NCI-H1105 (cell line): ENCODE data around the gene TMPRSS11D.

Experiments
- DNase-seq: peaks from one replicate; lab custom pipeline; 2025; lab: John Stamatoyannopoulos, UW

TMPRSS11D gene

DNA sequence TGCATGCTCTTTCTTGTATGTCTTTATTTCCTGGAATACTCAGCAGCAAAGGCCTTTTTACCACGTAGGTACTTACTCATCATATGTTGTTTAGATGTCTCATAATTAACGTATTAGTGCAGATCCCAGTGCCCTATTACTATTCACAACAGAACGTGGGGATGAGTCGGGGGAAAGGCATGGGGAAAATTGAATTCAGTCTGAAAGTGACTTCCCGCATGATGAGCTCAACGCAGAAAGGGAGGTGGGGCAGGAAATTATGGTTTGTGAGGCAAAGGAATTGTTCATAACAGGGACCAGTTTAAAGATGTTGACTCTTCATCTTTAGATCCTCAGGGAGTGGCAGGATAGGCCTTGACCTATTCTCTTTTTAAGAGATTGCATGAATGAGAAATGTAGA, 2.0 kb upstream of the TMPRSS11D start:
- no peak for DNase-seq

DNA sequence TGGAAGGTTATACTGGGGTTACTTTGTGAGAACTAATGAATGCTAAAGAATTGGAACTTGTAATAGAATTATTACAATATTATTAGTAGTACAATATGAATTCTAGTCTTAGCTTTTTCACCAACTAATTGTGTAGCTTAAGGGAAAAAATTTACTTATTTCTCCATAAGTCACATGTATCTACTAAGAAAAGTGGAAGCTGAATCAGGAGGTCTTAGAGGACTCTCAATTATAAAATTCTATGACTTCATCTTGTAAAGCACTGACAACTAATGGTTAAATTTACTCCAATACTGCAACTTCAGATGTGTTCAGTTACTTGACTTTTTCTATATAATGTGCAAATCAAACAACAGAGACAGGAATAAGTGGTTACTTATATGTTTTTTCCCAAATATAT, 899 bp upstream of the TMPRSS11D start:
- no peak for DNase-seq

GRCh38 chr4:67883458-67883857, 344 bp downstream of the TMPRSS11D start:
- DNase-seq = no peak

DNA sequence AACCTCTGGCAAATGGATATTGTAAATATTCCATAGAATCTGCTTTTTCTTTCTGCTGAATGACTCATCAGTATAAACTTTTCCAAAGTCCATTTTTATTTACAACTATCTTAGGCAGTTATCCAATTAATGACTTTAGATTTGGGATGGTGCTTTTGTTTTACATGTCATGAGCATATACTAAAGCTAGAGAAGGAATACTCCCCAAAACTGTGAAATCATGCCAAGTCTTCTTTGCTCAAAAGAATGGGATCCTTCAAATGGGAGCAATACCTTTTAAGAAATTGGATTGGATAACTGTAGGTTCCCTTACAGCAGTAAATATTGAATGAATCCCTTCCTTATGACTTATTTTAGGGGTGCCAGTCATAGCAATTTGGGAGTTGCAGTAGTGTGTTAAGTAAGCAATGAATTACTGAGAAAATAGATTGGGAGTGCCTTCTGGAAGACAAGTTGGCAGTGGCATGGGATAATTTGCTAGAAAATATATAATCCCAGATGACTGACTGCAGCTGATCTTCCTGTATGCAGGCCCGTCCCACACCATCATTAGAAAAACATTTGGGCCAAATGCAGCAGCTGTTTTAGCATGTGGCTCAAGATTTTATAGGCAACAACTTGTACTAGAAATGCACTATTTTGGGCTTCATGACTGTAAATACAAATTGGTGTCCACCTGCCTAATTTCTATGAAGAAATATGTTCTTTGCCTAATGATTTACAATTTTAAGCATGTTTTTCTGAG, 2.8 kb downstream of the TMPRSS11D start:
- DNase-seq = no peak

DNA sequence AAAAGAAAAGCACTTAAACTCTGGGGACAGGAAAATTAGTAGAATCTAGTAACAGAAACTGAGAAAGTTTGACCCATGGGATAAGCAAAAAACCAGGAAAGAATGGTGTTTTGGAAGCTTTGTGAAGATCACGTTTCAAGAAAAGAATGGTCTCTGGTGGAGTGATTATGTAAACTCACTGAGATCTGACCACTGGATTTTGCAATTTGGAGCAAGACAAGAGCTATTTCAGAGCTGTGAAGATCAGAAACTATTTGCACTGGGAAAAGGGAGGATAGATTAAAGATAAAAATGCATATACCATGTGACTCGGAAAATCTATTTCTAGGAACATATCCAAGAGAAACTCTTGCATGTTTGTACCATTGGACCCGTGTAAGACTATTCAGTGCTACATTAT, 4.3 kb downstream of the TMPRSS11D start:
- DNase-seq = no peak

GRCh38 chr4:67877086-67877485, 6.7 kb downstream of the TMPRSS11D start:
- DNase-seq = no peak

- DNase-seq = no peak
Measured at GRCh38 chr4:67874986-67875385, 8.8 kb downstream of the TMPRSS11D start.

GRCh38 chr4:67873116-67873515, 10.7 kb downstream of the TMPRSS11D start:
- DNase-seq = no peak

DNA sequence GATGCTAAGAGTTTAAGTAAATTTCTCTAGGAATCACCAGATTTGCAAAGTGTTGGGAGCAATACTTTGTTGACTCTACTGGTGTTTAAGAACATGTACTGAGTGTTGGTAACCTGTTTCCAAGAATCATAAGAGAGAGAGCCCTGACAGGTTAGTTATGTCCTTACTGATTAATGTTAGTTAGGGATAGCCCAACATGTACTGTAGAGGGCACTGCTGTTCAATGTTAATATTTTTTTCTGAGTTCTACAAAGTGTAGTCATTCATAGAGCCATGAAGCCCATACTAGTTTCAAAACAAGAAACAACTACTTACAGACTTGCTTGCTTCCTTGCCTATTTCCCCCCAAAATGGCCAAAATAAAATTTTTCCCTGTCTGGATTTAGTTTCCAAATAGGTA, 11.9 kb downstream of the TMPRSS11D start:
- no peak for DNase-seq

DNA sequence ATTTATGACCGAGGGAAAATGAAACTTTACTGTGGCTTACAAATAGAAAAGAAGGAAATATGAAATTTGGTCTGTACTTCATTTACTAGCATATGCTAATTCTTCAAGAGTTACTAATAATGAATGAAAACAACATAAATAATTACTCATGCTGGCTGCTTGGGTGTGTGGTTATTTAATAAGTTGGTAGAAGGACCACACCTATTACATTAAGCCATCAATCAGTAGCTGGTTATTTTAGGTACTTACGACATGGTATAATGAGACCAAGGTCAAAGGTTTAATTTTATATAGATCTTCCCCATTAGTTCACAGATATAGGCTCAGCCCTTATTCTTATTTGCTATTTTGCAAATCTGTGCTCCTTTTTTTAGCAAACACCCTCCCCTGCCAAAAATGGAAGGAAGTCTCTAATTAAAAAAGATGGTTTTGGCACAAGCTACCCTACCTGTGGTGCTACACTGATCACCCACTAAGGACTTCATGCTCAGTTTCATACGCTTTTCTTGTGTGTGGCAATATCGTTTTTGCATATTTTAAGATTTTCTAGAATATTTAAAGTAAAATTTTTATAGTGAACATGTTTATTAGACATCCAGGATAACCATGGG, 14.1 kb downstream of the TMPRSS11D start:
- DNase-seq = no peak

GRCh38 chr4:67861513-67861912, 22.3 kb downstream of the TMPRSS11D start:
- DNase-seq = no peak

DNA sequence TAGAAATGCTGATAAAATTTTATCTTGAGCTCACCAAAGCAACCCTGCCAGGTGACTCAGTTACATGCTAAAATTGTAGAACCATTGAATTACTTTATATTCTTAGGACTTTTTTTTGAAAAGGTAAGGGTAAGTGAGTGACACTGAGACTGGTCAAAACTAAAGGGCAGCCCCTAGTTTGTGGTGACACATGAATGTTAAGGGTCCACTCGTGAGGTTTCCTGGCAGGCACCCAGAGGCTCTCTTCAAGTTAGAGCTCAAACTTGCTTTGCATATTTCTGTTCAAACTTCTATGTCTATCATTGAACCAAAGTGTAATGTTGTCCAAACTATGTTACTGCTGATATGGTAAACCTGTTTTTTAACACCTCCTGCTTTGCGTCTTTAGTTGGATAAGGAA, 30.5 kb downstream of the TMPRSS11D start:
- no peak for DNase-seq

DNA sequence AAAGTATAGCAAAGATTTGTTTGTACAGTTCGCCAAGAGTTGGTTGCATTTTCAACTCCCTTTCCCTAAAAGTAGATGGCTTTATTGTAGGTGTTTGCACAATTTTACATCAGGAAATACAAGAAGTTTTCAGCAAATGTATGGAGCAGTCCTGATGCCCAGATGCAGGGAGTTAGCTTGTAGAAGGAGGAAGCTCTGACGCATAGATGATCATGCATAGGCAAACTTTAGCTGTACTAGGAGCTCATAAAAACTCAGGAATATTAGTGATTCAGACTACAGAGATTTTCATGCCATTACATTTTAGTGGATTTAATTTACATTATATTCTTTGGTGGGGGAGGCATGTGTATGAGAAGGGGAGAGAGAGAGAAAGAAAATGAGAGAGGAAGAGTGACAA, 62.9 kb downstream of the TMPRSS11D start:
- no peak for DNase-seq

DNA sequence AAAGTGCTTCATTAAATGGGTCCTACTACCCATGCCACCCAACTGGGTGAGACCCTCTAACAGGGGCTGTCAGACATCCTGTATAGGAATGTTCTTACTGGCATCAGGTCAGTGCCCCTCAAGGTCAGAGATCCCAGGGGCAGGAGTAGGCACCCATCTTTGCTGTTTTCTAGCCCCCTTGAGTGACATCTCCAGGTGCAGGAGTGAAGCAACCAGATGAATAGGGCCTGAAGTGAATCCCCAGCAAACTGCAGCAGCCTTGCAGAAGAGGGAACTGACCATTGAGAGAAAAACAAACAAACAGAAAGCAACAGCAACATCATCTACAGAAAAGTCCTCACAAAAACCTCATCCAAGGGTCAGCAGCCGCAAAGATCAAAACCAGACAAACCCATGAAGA, 73.8 kb downstream of the TMPRSS11D start:
- DNase-seq = no peak

GRCh38 chr4:67809502-67809901, 74.3 kb downstream of the TMPRSS11D start:
- DNase-seq = no peak

DNA sequence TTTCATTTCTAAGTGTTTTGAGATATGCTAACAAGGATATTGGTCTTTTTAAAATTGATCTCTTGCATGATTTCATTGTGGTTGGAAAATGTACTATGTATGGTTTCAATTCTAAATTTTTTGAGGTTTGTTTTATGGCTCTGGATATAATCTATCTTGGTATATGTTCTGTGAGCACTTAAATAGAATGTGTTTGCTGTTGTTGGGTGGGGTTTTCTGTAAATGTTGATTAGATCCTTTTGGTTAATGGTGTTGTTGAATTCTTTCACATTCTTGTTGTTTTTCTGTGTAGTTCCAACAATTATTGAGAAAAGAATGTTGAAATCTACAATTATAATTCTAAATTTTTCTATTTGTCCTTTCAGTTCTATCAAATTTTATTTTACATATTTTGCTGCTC, 87.0 kb downstream of the TMPRSS11D start:
- DNase-seq = no peak

GRCh38 chr4:67790721-67791120, 93.1 kb downstream of the TMPRSS11D start:
- no peak for DNase-seq

- no peak for DNase-seq
Measured at GRCh38 chr4:67787311-67787710, 96.5 kb downstream of the TMPRSS11D start.

DNA sequence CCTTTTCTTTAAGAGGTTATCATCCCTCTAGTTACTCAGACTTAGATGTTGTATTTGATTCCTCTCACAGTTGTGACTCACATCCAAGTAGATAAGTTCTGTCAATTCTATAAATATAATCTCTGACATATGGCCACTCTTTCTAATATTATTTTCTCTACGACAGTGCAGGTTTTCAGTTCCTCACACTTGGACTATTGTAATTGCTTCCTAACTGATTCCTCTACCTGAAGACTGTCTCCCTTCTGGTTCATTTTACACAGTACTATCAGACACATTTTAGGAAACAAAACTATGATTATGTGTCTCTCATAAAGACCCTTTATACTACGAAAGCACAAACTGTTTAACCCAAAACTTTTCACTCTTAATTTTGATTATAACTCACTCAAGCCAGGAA, 98.3 kb downstream of the TMPRSS11D start:
- DNase-seq = no peak

GRCh38 chr4:67779631-67780030, 104.2 kb downstream of the TMPRSS11D start:
- DNase-seq = peak; percentile 59

GRCh38 chr4:67776746-67777145, 107.1 kb downstream of the TMPRSS11D start:
- no peak for DNase-seq
